DOHH2 (cell line): ENCODE measurements around the gene AAMP.

Experiments
- H3F3A ChIP-seq: fragments of 200-600 bp; sonication (generic), shearing (Covaris generic); 2 replicates; pipeline ENCODE4 v1.6.0; 2016; ENCODE audit warnings: antibody characterized with exemption, mild to moderate bottlenecking; ENCODE audit not compliant: control insufficient read depth, insufficient read depth
- H3K27ac ChIP-seq: fragments of 200-600 bp; sonication (generic); 2 replicates; pipeline ENCODE4 v1.5.1; 2014; ENCODE audit warnings: low read depth, mild to moderate bottlenecking, low read length, moderate library complexity
- H3K27me3 ChIP-seq: fragments of 200-600 bp; sonication (generic); 2 replicates; pipeline ENCODE4 v1.6.1; 2014; ENCODE audit warnings: mild to moderate bottlenecking, low read length, mixed read lengths; ENCODE audit not compliant: control insufficient read depth
- H3K36me3 ChIP-seq: fragments of 200-600 bp; sonication (generic); 2 replicates; pipeline ENCODE4 v1.6.1; 2014; ENCODE audit warnings: mild to moderate bottlenecking, low read length, moderate library complexity, mixed read lengths; ENCODE audit not compliant: control insufficient read depth
- H3K4me1 ChIP-seq: fragments of 200-600 bp; sonication (generic); 2 replicates; pipeline ENCODE4 v1.6.1; 2014; ENCODE audit warnings: mild to moderate bottlenecking, low read length, mixed read lengths; ENCODE audit not compliant: control insufficient read depth
- H3K4me2 ChIP-seq: fragments of 200-600 bp; sonication (generic); 2 replicates; pipeline ENCODE4 v1.6.0; 2014; ENCODE audit warnings: mild to moderate bottlenecking, low read length, moderate library complexity
- H3K4me3 ChIP-seq: fragments of 200-600 bp; sonication (generic); 2 replicates; pipeline ENCODE4 v1.5.1; 2014; ENCODE audit warnings: mild to moderate bottlenecking, low read length, mixed read lengths
- H3K79me2 ChIP-seq: fragments of 200-600 bp; sonication (generic); 2 replicates; pipeline ENCODE4 v1.6.1; 2014; ENCODE audit warnings: mild to moderate bottlenecking, low read length, mixed read lengths; ENCODE audit not compliant: control insufficient read depth
- H3K9me2 ChIP-seq: fragments of 200-600 bp; sonication (generic); replicated peaks from 2 replicates; pipeline ENCODE4 v1.6.1; 2014; ENCODE audit warnings: mild to moderate bottlenecking, low read length, mixed read lengths; ENCODE audit not compliant: control insufficient read depth
- H3K9me3 ChIP-seq: fragments of 200-600 bp; sonication (generic); 2 replicates; pipeline ENCODE4 v1.6.1; 2014; ENCODE audit warnings: antibody characterized with exemption, low read length, mixed read lengths; ENCODE audit not compliant: control insufficient read depth, insufficient read depth
- H4K20me1 ChIP-seq: fragments of 200-600 bp; sonication (generic); 2 replicates; pipeline ENCODE4 v1.6.0; 2014; ENCODE audit warnings: low read depth, mild to moderate bottlenecking, antibody characterized with exemption, low read length, moderate library complexity; ENCODE audit not compliant: control insufficient read depth, insufficient read depth
- EZH2phosphoT487 ChIP-seq: fragments of 200-600 bp; sonication (generic); IDR thresholded peaks from 2 replicates; pipeline ENCODE4 v1.6.1; 2017; ENCODE audit warnings: borderline replicate concordance, mild to moderate bottlenecking, antibody characterized with exemption, low read length, moderate library complexity, mixed read lengths
- TF ChIP-seq, protein P1 (sequence below): fragments of 200-600 bp; sonication (generic); IDR thresholded peaks from one replicate; pipeline ENCODE4 v1.5.1; 2014; ENCODE audit warnings: antibody characterized with exemption, mild to moderate bottlenecking, low read depth, low read length; ENCODE audit not compliant: poor library complexity, severe bottlenecking

Gene AAMP, protein sequence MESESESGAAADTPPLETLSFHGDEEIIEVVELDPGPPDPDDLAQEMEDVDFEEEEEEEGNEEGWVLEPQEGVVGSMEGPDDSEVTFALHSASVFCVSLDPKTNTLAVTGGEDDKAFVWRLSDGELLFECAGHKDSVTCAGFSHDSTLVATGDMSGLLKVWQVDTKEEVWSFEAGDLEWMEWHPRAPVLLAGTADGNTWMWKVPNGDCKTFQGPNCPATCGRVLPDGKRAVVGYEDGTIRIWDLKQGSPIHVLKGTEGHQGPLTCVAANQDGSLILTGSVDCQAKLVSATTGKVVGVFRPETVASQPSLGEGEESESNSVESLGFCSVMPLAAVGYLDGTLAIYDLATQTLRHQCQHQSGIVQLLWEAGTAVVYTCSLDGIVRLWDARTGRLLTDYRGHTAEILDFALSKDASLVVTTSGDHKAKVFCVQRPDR

DNA sequence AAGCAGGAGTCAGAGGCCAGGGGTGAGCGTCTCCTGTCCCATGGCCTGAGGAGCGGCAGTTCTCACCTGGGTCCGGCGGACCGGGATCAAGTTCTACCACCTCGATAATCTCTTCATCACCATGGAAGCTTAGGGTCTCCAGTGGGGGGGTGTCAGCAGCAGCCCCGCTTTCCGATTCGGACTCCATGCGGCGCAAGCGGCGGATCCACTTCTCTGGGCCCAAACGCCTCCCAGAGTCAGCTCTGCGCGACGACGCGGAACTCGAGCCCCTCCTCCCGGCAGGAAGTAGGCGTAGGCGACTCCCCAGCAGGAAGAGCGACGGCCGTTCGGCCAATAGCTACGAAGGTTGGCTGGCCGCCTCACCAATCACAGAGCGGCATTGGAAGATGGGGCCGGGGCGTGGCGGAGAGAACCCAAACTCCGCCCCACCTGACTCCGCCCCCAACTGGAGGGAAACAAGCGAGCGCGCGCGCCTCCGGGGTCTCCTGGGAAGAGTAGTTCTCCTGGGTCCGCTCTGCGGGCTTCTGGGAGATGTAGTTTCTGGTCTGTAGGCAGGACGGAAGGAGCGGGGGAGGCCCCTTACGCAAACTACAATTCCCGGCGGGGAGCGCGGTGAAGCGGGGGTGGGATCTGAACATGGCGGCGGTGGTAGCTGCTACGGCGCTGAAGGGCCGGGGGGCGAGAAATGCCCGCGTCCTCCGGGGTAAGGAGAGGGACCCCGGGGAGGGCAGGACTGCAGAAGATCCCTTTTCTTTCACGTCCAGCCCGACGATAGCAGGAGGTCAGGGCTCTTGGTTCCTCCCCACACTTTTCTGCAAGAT, at the start of gene AAMP, which contains the start of gene PNKD:
AAMP (minus strand) TSS at position 238 of the 821 bp plus-strand sequence; CDS start at position 187, 51 bp downstream.
PNKD (plus strand) TSS at position 620 of the 821 bp plus-strand sequence; CDS start at position 637, 17 bp downstream.
- H3K27ac ChIP-seq, result peak within 1 kb of the TSS; percentile 46
- H4K20me1 ChIP-seq, result no peaks in the 10 kb centered on the region
- H3K4me2 ChIP-seq, result peak within 1 kb of the TSS; percentile 97
- H3K9me3 ChIP-seq, result no peaks in the 10 kb centered on the region
- peak within 1 kb of the TSS; percentile 85 for H3K4me3 ChIP-seq
- no peaks in the 10 kb centered on the region for H3K9me2 ChIP-seq
- peaks cover 36% of the 10 kb centered on the region for H3K79me2 ChIP-seq
- peaks cover 55% of the 10 kb centered on the region for H3K36me3 ChIP-seq
- no peaks in the 10 kb centered on the region for H3K27me3 ChIP-seq
- peaks cover 4% of the 10 kb centered on the region; the same call in 1 of the 2 replicates for H3F3A ChIP-seq
- peaks cover 30% of the 10 kb centered on the region for H3K4me1 ChIP-seq
- no peak for TF ChIP-seq EZH2phosphoT487
- TF ChIP-seq, protein P1, sequence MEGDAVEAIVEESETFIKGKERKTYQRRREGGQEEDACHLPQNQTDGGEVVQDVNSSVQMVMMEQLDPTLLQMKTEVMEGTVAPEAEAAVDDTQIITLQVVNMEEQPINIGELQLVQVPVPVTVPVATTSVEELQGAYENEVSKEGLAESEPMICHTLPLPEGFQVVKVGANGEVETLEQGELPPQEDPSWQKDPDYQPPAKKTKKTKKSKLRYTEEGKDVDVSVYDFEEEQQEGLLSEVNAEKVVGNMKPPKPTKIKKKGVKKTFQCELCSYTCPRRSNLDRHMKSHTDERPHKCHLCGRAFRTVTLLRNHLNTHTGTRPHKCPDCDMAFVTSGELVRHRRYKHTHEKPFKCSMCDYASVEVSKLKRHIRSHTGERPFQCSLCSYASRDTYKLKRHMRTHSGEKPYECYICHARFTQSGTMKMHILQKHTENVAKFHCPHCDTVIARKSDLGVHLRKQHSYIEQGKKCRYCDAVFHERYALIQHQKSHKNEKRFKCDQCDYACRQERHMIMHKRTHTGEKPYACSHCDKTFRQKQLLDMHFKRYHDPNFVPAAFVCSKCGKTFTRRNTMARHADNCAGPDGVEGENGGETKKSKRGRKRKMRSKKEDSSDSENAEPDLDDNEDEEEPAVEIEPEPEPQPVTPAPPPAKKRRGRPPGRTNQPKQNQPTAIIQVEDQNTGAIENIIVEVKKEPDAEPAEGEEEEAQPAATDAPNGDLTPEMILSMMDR, result no peak

- H3K9me2 ChIP-seq, result no peaks in the 10 kb centered on the region
- H3K9me3 ChIP-seq, result no peaks in the 10 kb centered on the region
- no peaks in the 10 kb centered on the region for H4K20me1 ChIP-seq
- no peaks in the 10 kb centered on the region for H3K36me3 ChIP-seq
- H3K27ac ChIP-seq, result no peak overlapping the region
- peaks cover 6% of the 10 kb centered on the region for H3F3A ChIP-seq
- no peaks in the 10 kb centered on the region for H3K27me3 ChIP-seq
- no peaks in the 10 kb centered on the region for H3K79me2 ChIP-seq
- no peak overlapping the region for H3K4me2 ChIP-seq
- TF ChIP-seq, protein P1, result no peak
- TF ChIP-seq EZH2phosphoT487, result no peak
- no peak overlapping the region for H3K4me3 ChIP-seq
- peaks cover 42% of the 10 kb centered on the region for H3K4me1 ChIP-seq
These were observed 48.3 kb upstream of the AAMP start for GRCh38 chr2:218318241-218318640.

- TF ChIP-seq, protein P1, result no peak
- TF ChIP-seq EZH2phosphoT487, result no peak
- H3K4me1 ChIP-seq, result peaks cover 41% of the 10 kb centered on the region
- H3K79me2 ChIP-seq, result no peaks in the 10 kb centered on the region
- no peaks in the 10 kb centered on the region for H3K9me2 ChIP-seq
- no peak overlapping the region for H3K27ac ChIP-seq
- no peaks in the 10 kb centered on the region for H3K9me3 ChIP-seq
- H3K4me2 ChIP-seq, result no peak overlapping the region
- H3K27me3 ChIP-seq, result no peaks in the 10 kb centered on the region
- no peaks in the 10 kb centered on the region for H3K36me3 ChIP-seq
- no peak overlapping the region for H3K4me3 ChIP-seq
- no peaks in the 10 kb centered on the region for H4K20me1 ChIP-seq
- peaks cover 6% of the 10 kb centered on the region for H3F3A ChIP-seq
These were observed 47.9 kb upstream of the AAMP start for GRCh38 chr2:218317835-218318234.
